HG02571 (cell line): Measurements from ENCODE around the gene PCIF1.
"Not testable (repeated sequence)": the region's sequence is repeated elsewhere in the genome, so short reads cannot be mapped to it uniquely, and the experiment has no call there.

Experiments
- ATAC-seq: cut with Tn5 transposase; IDR thresholded peaks from one replicate; pipeline ENCODE4 v1.9.1; 2021; ENCODE audit warnings: mild to moderate bottlenecking, moderate library complexity; ENCODE audit not compliant: unreplicated experiment

The PCIF1 gene

DNA sequence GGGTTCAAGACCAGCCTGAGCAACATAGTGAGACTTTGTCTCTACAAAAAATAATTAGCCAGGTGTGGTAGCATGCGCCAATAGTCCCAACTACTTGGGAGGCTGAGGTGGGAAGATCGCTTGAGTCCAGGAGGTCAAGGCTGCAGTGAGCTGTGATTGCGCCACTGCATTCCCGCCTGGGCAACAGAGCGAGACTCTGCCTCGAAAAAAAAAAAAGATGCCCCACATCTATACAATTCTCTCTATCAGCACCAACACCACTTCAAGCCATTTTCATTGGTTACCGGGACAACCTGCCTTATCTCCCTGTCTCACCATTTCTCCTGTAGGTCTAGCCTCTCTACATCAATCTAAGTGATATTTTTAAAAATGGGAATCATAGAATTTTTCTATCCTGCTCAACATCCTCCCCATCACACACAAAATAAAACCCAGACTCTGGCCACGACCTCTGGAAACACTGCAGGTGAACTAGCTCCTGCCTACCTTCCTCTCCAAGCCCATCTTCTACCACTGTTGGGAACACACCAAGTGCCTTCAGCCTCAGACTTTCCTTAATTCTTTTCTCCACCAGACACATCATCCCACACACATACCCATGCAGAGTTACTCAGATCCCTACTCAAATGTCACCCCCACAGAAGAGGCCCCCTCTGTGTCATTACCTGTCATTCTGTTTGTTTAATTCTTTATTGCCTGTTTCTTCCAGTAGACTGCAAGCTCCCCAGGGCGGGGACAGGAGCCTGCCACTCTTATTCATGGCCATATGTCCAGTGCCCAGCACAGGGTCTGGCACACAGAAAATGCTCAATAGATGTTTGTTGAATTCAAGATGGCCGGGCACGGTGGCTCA is 12.9 kb upstream of the PCIF1 start:
- ATAC-seq: no peak

DNA sequence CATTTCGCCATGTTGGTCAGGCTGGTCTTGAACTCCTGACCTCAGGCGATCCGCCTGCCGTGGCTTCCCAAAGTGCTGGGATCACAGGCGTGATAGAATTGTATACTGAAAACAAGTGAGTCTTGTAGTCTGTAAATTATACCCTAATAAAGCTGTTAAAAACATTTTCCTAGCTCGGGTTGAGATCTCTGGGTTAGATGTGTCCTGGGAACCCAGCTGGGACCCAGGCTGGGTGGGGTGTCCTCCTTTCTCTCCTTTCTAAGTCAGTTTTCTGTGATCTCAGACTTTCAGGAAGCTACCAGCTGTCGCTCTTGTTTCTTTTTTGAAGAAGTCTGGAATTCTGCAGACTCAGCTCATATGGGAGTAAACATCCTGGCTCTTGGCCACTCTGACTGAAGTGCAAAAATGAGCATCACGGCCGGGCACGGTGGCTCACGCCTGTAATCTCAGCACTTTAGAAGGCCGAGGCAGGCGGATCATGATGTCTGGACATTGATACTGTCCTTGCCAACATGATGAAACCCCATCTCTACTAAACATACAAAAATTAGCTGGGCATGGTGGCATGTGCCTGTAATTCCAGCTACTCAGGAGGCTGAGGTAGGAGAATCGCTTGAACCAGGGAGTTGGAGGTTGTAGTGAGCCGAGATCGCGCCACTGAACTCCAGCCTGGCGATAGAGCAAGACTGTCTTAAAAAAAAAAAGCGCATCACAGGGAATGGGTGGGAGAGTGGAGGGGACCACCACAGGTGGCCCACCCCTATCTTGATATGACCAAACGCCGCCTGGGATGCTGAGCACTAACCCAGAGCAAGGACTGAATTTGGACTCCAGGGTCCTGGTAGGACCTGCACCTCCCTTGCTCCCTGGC is 9.9 kb upstream of the PCIF1 start:
- no peak for ATAC-seq

DNA sequence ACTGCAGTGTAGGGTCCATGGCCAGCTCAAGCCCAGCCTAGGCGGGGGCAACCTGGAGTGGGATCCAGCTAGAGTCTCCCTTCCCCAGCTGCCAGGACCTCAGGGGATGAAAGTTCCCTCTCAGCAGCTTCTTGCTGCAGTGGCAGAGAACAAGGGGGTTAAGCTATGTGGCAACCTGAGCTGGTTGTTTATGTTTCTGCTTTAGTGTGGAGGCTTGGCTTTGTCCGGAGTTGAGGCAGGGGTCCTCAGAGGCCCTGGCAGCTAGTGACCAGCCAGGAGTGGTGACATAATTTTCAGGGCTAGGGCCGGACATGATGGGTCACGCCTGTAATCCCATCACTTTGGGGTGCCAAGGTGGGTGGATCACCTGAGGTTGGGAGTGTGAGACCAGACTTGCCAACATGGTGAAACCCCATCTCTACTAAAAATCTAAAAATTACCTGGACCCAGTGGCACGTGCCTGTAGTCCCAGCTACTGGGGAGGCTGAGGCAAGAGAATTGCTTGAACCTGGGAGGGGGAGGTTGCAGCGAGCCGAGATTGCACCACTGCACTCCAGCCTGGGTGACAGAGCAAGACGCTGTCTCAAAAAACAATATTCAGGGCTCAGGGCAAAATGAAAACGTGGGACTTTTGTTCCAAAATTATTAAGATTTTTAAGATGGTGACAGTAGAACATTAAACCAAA is 8.5 kb upstream of the PCIF1 start:
- ATAC-seq: no peak

DNA sequence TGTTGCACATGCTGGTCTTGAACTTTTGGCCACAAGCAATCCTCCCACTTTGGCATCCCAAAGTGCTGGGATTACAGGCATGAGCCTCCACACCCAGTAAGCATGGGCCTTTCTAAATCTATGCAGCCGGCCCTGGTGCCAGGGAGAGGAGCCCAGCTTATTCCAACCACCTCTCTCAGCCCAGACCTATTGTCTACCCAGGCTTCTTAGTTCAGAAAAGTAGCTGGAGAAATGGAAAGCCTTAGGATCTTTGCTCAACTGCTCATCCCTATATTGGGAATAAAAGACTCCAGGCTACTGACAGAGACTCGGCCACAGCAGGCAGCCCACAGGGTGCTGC is 7.8 kb upstream of the PCIF1 start:
- ATAC-seq: no peak

DNA sequence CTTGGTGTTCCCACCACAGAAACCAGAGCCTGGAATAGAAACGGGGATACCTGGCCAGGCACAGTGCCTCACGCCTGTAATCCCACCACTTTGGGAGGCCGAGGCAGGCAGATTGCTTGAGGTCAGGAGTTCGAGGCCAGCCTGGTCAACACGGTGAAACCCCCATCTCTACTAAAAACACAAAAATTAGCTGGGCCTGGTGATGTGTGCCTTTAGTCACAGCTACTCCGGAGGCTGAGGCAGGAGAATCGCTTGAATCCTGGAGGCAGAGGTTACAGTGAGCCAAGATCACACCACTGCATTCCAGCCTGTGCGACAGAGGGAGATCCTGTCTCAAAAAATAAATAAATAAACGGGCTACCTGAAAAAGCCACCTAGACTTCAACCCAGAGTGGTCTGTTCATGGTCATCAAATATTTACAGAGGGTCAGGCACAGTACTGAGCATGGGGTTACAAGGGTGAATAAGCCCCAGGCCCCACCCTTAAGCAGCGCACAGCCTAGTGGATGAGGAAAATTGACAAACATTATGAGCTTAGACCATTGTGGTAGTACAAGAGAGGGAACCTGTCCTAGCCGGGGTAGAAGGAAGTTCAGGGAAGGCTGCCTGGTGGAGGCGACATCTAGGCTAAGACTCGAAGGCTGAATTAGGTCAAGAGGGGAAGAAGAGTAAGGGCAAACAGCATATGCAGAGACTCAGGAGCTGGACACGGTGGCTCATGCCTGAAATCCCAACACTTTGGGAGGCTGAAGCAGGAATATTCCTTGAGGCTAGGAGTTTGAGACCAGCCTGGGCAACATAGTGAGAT is 7.2 kb upstream of the PCIF1 start:
- no peak for ATAC-seq

DNA sequence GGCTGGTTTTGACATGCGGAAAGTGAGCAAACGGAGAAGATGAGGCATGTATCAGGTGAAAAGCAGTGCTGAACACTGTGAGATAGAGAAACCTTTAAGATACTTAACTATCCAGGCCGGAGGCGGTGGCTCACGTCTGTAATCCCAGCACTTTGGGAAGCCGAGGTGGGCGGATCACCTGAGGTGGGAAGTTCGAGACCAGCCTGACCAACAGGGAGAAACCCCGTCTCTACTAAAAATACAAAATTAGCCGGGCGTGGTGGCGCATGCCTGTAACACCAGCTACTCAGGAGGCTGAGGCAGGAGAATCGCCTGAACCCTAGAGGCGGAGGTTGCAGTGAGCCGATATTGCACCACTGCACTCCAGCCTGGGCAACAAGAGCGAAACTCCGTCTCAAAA is 2.8 kb upstream of the PCIF1 start:
- not testable (repeated sequence) for ATAC-seq

DNA sequence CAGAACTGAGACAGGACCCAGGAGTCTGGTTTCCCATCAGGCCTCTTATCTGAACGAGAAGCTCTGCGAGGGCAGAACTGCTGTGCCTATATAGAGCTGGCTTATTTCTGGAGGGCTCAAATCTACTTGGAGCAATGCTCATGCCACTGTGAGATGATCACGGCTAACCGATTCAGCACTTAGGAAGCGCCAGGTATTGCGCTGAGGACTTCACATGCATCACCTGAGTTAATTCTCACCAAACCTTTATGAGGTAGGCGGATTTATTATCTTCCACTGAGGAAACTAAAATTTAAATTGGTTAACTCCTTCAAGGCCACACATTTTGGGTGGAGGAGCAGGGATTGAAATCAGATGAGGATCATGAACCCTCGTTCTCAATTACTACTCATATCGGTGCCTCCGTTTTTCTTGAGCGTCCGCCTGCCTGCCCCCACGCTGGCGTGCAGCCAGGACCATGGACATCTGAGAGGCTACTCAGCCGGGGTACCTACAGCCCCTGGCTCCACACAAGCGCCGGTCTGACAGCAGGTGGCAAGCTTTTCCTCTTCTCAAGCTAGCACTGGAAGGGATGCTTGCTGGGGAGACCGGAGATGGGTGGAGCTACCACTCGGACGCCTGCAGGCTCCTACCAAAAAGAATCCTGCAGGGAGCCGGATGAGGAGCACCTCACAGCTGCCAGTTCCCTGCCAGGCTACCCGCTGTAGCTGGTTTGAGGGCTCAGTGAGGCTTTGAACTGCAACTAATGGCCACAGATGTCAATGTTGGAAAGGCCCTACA is 1.0 kb upstream of the PCIF1 start:
- no peak for ATAC-seq

DNA sequence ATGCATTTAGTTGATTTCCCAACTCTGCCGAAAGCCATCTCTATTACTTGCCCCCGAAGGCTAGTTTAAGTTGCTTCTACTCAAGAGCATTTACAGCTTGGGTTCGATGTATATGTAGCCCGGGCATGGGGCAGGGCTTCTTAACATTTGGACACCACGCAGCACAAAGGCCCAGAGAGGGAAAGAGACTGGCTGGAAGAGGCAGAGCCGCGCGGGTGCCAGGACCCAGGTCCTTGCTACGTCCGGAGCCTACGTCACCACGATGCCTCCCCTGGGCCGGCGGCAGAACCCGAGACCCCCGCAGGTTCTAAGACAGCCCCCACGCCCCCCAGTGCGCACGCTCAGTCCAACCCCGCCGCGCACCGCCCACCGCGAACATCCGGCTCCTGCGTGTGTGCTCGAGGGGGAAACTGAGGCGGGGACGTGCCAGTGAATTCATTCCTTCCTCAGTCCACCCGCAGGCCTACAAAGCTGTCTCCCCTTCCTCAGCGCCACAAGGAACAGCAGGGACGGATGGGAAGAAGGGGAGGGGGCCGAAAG is 367 bp upstream of the PCIF1 start:
- peak; percentile 24 for ATAC-seq

DNA sequence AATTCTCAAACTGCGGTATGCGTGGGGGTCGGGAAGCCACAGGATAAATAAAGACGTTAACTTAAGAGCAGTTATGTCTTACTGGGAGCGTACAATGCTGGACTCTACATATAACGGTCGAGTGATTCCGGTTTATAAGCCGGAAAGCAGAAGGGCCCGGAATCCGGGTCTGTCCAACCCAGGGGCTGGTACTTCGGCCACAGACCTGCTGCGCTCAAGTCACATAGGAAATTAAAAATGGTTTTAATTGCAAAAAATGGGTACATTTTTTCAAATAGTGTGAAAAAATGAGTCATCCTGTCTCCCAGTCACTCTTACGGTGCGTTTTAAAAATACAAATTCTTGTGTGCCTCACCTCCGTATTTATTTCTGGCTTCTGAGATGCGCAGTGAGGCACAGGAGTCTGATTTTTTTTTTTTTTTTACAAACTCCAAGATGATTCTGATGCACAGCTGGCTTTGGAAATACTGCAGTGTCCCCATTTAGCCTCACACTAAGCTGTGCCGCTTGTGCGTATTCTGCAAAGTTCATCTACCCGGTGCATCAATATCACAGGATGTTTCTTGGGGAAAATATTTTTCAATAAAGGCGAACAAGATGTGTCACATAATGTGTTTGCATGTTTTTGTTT is 1.0 kb downstream of the PCIF1 start:
- ATAC-seq: peak; percentile 12

DNA sequence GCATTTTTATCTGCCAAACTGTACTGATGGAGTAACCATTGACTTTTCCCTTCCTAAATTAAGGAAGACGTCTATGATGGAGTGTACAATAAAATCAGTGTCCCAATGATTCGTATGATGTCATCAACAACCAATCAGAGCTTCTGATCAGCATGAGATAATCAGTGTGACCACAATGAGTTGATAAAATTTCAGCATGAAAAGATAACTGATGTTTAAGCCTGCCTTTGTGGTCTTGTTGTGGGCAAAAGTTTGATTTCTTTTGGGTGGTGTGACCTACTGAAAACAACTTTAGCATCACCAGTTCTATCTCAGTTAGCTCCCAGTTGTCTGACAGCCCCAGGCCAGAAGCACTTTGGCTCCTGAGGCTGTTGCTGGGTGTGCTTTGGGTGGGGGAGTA is 3.3 kb downstream of the PCIF1 start:
- ATAC-seq: no peak

DNA sequence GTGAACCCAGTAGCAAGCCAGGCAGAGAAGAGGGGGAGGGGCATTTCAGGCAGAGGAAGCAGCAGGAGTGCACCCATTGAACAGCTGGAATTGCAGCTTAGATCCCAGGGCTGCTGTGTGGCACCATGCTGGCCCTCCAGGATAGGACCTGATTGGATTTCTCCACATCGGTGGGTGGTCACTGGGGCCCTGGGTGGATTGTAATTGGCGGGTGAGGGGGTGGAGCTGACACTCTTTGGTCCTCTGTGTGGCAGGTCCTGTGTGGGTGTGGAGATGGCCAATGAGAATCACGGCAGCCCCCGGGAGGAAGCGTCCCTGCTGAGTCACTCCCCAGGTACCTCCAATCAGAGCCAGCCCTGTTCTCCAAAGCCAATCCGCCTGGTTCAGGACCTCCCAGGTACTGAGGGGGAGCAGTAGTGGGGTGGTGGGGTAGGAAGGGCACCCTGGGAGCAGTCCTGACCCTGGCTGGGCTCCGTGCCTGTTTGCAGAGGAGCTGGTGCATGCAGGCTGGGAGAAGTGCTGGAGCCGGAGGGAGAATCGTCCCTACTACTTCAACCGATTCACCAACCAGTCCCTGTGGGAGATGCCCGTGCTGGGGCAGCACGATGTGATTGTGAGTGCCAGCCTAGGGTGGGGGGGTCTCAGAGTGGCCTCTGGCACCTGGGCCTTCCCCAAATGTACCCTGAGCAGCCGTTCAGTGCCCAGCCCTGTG is 4.4 kb downstream of the PCIF1 start:
- no peak for ATAC-seq

DNA sequence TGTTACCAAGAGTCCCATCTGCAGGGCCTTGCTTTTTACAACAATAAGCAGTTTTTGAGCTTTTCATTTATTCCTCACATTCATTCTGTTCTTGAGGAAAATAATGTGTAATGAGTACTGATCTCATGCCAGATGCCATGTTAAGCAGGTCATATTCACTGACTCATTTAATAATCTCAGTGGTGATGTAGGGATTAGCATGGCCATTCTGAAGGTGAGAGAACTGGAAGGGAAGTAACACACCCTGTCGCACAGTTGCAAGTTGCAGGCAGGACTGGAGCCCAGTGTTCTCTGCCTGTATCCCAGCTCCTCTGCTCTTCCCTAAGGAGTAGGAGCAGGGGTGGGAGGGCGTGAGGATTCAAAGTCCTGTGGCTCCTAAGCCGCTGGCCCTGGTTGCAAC is 5.6 kb downstream of the PCIF1 start:
- ATAC-seq: no peak

DNA sequence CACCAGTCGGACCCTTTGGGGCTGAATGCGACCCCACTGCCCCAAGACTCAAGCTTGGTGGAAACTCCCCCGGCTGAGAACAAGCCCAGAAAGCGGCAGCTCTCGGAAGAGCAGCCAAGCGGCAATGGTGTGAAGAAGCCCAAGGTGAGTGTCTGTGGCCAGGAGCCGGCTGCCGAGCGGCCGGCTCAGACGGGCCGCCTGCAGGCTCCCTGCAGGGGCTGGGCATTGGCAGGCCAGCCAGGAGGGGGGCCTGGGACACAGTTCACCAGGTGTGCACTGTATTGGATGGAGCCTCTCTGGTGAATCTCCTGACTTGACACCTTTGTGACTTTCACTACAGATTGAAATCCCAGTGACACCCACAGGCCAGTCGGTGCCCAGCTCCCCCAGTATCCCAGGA is 6.0 kb downstream of the PCIF1 start:
- ATAC-seq: no peak

DNA sequence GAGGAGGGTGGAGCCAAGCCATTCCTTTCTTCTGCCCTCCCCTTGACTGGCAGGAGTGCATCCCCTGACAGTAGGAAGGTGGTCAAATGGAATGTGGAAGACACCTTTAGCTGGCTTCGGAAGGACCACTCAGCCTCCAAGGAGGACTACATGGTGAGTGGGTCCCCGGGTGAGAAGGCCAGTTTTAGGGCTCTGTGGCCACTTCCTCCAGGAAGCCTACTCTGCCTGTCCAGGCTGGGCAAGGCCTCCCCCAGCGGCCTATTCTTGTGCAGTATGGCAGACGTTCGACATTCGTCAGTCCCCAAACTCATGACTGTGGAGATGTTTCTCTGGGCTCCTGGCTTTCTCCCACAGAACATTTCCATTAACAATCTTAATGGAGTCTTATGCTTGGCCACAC is 9.1 kb downstream of the PCIF1 start:
- no peak for ATAC-seq

DNA sequence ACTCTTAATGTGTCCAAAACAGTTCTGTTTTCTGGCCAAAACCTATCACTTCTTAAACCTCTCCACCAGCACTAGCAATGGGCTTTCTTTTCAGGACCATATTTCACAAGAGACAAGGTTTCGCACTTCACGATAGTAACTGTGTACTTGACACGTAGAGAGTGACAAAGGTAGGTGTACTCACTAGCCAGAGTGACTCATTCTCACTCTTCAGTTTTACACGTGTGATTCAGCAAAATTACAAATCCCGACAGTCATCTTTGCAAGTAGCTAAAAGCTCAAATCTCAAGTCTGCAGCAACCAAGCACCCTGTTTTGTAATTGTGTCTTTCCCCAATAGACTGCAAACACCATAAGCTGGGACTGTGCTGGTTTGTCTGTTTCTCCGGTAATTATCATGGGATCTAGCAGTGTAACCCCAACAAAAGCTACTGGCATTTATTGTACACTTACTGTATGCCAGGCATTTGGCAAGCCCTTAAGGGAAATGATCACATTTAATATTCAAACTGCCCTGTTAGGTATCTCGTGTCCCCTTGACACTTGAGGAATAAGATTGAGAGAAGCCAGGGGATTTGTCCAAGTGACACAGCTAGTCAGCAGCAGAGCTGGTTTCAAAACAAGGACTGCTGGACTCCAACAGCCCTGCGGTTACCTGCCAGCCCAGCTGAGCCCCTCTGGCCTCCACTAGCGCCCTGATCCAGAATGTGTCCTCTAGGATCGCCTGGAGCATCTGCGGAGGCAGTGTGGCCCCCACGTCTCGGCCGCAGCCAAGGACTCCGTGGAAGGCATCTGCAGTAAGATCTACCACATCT is 9.9 kb downstream of the PCIF1 start:
- no peak for ATAC-seq

DNA sequence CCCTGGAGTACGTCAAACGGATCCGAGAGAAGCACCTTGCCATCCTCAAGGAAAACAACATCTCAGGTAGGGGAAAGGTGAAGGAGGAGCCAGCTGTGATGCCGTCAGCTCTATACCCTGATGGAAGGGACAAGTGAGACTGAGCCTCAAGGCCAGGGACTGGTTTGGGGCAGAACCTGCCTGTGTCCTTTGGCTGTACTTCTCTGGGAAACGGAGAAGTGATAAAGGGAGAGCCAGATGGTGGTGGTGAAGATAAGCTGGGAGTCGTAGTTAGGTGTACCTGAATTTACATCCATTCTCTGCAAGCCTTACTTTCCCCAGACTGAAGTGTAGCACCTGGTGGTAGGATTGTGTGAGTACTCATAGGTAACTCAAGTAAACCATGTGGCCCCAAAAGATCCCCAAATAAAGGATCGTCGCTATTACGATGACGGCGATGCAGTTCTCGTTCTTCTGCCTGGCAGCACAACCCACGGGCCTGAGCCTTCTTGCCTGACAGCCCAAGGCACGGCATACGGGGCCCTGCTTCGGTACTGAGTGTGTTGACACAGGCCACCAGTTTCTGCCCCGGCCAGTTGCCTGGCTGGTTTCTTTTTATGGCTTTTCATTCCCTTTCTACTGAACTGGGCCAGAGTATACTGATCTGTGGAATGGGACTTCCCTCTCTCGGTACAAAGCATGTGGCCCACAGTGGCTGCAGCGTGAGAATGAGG is 10.6 kb downstream of the PCIF1 start:
- ATAC-seq: no peak

DNA sequence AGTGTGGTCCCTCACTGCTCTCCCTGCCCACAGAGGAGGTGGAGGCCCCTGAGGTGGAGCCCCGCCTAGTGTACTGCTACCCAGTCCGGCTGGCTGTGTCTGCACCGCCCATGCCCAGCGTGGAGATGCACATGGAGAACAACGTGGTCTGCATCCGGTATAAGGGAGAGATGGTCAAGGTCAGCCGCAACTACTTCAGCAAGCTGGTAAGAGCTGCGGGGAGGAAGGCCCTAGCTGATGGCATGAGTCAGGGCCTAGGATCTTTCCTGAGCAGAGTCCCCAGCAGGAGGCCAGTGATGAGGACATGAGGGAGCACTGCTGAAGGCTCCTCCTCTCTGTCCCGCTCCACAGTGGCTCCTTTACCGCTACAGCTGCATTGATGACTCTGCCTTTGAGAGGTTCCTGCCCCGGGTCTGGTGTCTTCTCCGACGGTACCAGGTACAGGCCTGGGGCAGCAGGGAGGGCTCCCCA is 11.2 kb downstream of the PCIF1 start:
- ATAC-seq: no peak
